ENCODE results near the gene WDR73.

- TF ChIP-seq POLR2AphosphoS5 (IDR thresholded peaks at IDR 0.05) (no peak), CTCF (IDR thresholded peaks at IDR 0.05) (no peak), EP300 (IDR thresholded peaks at IDR 0.05) (no peak)
Measured at GRCh38 chr15:84611631-84612030, 42.5 kb downstream of the WDR73 start.

All from esophagus muscularis mucosa (tissue), 4 donors.